Coronary artery (tissue), 2 donors: ENCODE measurements around the gene CYP24A1.

Experiments
- DNase-seq: peaks from one replicate; pipeline ENCODE4 v3.0.0-alpha.2; 2017; ENCODE audit warnings: low spot score
- H3K27ac ChIP-seq, 2 donors: fragments of 200-600 bp; sonication (generic); one replicate each; pipeline ENCODE4 v1.5.1; 2016 to 2019
- H3K4me3 ChIP-seq: fragments of 200-600 bp; sonication (generic); 2 replicates; pipeline ENCODE4 v1.5.1; 2016; ENCODE audit warnings: mild to moderate bottlenecking, moderate library complexity
- CTCF ChIP-seq: fragments of 200-600 bp; sonication (generic); IDR thresholded peaks from one replicate; pipeline ENCODE4 v1.5.1; 2019; ENCODE audit warnings: antibody characterized with exemption

Gene CYP24A1

GRCh38 chr20:54203281-54203680 is 29.5 kb upstream of the CYP24A1 start:
- H3K27ac ChIP-seq = no peak overlapping the region
- no peak for TF ChIP-seq CTCF
- no peak for DNase-seq
- H3K4me3 ChIP-seq = no peak overlapping the region

GRCh38 chr20:54201268-54201846 is 27.6 kb upstream of the CYP24A1 start:
- TF ChIP-seq CTCF = no peak
- Histone ChIP-seq H3K27ac (no peak overlapping the region), H3K4me3 (no peak overlapping the region)
- no peak for DNase-seq

- TF ChIP-seq CTCF = no peak
- H3K4me3 ChIP-seq = no peak overlapping the region
- H3K27ac ChIP-seq = no peak overlapping the region
- DNase-seq = no peak
Measured at GRCh38 chr20:54200487-54201267, 26.9 kb upstream of the CYP24A1 start.

DNA sequence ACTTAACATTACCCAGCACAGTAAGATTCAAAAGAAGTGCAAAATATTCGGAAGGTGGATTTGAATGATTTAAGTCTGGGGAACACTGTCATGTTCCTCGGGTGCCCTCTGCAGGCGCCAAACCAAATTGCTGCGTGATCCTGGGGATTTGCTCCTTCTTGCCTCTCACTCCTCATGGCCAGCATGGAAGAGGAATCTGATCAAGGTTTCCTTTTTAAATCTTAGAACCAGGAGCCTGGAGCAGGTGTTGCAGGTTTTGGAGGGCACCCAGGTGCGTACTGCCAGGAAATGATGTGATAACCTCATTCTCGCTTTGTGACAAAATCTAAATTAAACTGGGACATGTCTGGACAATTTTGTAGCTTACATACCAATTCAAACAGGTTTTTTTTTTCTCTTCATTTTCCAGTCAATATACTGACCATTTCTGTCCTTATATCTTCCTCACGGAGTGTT is 26.0 kb upstream of the CYP24A1 start:
- Histone ChIP-seq H3K4me3 (no peak overlapping the region), H3K27ac (no peak overlapping the region)
- peak; percentile 73 for TF ChIP-seq CTCF
- DNase-seq = no peak

- Histone ChIP-seq H3K27ac (no peak overlapping the region), H3K4me3 (no peak overlapping the region)
- no peak for TF ChIP-seq CTCF
- no peak for DNase-seq
Measured at GRCh38 chr20:54199283-54199682, 25.5 kb upstream of the CYP24A1 start.

- TF ChIP-seq CTCF = no peak
- Histone ChIP-seq H3K4me3 (no peak overlapping the region), H3K27ac (no peak overlapping the region)
- no peak for DNase-seq
Measured at GRCh38 chr20:54197621-54198604, 24.1 kb upstream of the CYP24A1 start.
